Thyroid gland (tissue), 4 donors: Measurements from ENCODE around the gene IGSF23.

Experiments
- POLR2A ChIP-seq, 2 donors: fragments of 450-650 bp; IDR thresholded peaks; one replicate each; pipeline ENCODE4 v1.6.1; 2017; ENCODE audit warnings: antibody characterized with exemption in 2 of 2, mild to moderate bottlenecking in 2 of 2, moderate library complexity in 1 of 2
- TF ChIP-seq, protein P1 (sequence below), 6 experiments: fragments of 200-600 bp in 3 of 6; fragments of 450-650 bp in 3 of 6; sonication (generic) in 3 of 6; IDR thresholded peaks; one replicate each; pipeline ENCODE4 v1.5.1; 2016 to 2019; ENCODE audit warnings: antibody characterized with exemption in 6 of 6, mild to moderate bottlenecking in 2 of 6, inconsistent platforms in 1 of 6, moderate library complexity in 1 of 6

DNA sequence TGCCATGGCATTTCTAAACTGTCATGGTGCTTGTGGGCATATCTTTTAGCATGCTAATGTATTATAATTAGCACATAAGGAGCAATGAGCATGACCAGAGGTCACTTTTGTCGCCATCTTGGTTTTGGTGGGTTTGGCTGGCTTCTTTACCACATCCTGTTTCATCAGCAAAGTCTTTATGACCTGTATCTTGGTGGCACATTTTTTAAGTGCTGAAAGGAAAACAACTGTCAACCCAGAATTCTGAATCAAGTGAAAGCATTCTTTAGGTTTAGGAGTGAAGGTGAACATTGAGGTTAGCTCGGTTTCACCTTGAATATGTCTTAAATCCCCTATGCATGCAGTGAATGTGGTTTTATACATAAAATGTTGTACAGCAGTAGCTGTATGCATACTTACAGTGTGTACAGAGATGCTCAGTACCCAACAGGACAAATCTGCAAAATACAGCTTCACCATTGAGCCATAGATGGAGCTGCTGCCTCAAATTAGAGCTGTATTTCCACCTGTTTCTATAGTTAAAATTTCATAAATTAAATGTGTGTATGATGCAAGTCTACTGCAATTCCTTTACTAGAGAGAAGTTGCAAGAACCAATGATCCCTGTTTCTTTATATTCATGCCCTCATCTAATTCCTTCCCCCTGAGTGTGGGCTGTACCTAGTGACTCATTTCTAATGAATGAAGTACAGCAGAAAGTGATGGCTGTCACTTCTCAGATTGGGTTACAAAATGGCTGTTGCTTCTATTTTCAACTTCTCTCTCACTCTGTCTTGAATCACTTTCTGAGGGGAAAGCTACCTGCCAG lies 25.2 kb upstream of the IGSF23 start:
- TF ChIP-seq, protein P1, sequence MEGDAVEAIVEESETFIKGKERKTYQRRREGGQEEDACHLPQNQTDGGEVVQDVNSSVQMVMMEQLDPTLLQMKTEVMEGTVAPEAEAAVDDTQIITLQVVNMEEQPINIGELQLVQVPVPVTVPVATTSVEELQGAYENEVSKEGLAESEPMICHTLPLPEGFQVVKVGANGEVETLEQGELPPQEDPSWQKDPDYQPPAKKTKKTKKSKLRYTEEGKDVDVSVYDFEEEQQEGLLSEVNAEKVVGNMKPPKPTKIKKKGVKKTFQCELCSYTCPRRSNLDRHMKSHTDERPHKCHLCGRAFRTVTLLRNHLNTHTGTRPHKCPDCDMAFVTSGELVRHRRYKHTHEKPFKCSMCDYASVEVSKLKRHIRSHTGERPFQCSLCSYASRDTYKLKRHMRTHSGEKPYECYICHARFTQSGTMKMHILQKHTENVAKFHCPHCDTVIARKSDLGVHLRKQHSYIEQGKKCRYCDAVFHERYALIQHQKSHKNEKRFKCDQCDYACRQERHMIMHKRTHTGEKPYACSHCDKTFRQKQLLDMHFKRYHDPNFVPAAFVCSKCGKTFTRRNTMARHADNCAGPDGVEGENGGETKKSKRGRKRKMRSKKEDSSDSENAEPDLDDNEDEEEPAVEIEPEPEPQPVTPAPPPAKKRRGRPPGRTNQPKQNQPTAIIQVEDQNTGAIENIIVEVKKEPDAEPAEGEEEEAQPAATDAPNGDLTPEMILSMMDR (IDR thresholded peaks at IDR 0.05): no peak
- TF ChIP-seq POLR2A (IDR thresholded peaks at IDR 0.05): no peak
